ENCODE results near the gene SNTB2. TPM values are rescaled to one million over a fixed set of nuclear protein-coding genes. Genes with fewer than 3 reads are reported as not detected.

Gene SNTB2
- total RNA-seq, 1 donor from 2014 or later, result 5.8 TPM

DNA sequence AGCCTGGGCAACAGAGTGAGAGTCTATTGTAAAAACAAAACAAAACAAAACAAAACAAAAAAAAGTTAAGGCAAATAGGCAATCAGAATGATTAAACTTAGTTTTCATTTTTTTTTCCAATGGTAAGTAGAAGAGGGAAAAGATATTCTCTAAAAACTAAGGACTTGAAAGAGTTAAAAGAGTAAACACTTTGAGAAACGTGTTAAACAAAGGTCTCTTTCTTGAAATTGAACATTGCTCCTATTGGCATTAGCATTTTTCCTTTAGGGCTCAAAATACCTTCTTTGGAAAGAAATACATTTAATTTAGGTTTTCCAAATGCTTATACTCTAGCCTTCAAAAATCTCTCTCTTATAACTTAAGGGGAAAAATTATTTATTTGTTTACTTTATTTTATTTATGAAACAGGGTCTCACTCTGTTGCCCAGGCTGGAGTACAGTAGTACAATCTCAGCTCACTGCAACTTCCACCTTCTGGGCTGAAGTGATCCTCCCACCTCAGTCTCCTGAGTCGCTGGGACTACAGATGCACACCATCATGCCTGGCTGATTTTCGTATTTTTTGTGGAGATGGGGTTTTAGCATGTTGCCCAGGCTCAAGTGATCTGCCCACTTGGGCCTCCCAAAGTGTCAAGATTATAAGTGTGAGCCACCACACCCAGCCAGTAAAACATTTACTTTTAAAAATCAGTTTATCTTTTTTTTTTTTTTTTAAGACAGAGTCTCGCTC, 79.5 kb downstream of the SNTB2 start:
- no peak for DNase-seq (ENCODE audit: low read depth)
- TF ChIP-seq, protein P1, sequence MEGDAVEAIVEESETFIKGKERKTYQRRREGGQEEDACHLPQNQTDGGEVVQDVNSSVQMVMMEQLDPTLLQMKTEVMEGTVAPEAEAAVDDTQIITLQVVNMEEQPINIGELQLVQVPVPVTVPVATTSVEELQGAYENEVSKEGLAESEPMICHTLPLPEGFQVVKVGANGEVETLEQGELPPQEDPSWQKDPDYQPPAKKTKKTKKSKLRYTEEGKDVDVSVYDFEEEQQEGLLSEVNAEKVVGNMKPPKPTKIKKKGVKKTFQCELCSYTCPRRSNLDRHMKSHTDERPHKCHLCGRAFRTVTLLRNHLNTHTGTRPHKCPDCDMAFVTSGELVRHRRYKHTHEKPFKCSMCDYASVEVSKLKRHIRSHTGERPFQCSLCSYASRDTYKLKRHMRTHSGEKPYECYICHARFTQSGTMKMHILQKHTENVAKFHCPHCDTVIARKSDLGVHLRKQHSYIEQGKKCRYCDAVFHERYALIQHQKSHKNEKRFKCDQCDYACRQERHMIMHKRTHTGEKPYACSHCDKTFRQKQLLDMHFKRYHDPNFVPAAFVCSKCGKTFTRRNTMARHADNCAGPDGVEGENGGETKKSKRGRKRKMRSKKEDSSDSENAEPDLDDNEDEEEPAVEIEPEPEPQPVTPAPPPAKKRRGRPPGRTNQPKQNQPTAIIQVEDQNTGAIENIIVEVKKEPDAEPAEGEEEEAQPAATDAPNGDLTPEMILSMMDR (conservative IDR thresholded peaks at IDR 0.05; ENCODE audit: low read depth, low read length), result no peak

DNA sequence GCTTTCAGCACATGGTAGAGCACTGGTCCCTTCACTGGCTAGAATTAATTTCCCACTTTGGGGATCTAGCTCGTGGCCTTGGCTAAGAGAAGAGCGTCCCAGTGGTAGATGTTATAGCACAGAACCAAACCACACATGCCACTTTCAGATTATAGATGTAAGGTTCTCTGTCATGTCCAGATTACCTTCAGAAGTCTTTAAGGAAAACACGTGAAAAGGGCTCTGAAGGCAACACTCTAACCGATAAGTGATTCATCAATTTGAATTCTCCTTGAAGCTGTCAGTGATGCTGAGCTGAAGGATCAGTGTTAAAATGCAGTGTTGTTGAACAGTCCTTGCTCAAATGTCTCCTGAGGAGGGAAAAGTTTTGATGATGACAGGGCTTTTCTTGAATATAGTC, 80.7 kb downstream of the SNTB2 start:
- DNase-seq (ENCODE audit: low read depth), result no peak
- no peak overlapping the region for H3K4me3 ChIP-seq (ENCODE audit: low read depth, low read length)
- TF ChIP-seq, protein P1 (conservative IDR thresholded peaks at IDR 0.05; ENCODE audit: low read depth, low read length), result no peak

More for the DNA sequence above, 79.5 kb downstream of the SNTB2 start:
- no peak overlapping the region for H3K4me3 ChIP-seq (ENCODE audit: low read depth, low read length)

DNA sequence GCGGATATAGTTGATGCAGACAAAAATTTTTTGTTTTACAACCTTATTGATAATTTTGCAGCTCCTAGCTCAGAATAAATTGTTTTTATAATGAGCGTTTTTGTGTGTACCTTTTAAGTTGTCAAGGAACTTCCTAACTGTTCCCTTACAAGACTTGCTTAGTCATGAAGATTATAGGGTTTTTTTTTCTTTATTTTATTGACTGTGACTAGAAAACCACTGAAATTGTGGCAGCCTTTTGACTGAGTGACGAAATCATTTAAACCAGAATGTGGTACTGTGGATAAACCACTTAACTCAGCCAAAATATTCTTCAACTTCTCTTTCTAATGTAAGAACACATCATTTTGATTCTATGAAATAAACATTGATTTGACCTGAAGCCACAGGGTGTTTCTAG, 83.4 kb downstream of the SNTB2 start:
- DNase-seq (ENCODE audit: low read depth), result no peak
- TF ChIP-seq, protein P1 (conservative IDR thresholded peaks at IDR 0.05; ENCODE audit: low read depth, low read length), result no peak
- no peak overlapping the region for H3K4me3 ChIP-seq (ENCODE audit: low read depth, low read length)

DNA sequence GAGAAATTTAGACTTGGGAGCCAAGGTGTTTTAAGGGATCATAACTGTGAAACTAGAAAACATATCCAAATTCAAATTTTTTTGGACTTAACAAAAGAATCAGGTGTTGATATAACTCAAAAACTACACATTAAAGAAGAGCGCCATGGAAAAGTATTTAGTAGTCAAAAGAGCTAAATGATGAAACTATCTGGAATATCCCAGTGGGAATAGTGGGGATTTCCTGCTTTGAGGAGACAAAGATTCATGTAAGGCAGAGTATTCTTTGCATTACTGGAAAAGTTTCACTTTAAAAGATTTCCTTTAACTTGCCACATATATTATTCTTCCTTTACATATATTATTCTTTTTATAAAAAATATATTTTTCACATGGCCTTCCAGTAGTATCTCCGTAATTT, 83.9 kb downstream of the SNTB2 start:
- no peak overlapping the region for H3K4me3 ChIP-seq (ENCODE audit: low read depth, low read length)
- no peak for DNase-seq (ENCODE audit: low read depth)
- TF ChIP-seq, protein P1 (conservative IDR thresholded peaks at IDR 0.05; ENCODE audit: low read depth, low read length), result no peak

DNA sequence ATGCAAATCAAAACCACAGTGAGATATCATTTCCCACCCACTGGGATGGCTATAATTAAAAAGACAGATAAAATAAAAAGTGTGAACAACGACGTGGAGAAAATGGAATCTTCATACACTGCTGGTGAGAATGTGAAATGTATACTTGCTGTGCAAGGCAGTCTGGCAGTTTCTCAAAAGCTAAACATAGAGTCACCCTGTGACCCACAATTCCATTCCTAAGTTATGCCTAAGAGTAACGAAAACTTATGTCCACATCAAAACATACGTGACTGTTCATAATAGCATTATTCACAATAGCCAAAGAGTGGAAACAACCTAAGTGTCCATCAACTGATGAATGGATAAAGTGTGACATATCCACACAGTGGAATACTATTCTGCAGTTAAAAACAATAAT, 86.0 kb downstream of the SNTB2 start:
- DNase-seq (ENCODE audit: low read depth), result no peak
- H3K4me3 ChIP-seq (ENCODE audit: low read depth, low read length), result no peak overlapping the region
- TF ChIP-seq, protein P1 (conservative IDR thresholded peaks at IDR 0.05; ENCODE audit: low read depth, low read length), result no peak

DNA sequence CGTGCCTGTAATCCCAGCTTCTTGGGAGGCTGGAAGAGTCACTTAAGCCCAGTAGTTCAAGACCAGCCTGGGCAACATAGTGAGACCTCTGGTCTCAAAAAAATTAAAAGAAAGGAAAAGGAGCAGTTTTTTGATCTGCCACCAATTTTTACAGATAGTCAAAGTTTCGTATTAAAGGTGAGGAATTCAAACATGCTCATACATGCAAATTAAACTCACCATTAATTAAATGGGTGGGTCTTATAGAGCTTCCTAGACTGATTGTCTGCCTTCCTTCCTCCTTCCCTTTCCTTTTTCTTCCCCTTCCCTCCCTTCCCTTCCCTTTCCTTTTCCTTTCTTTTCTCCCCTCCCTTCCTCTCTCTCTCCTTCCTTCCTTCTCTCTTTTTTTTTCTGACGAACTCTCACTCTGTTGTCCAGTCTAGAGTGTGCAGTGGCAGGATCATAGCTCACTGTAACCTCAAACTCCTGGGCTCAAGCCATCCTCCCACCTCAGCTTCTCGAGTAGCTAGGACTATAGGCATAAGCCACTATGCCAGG, 87.8 kb downstream of the SNTB2 start:
- TF ChIP-seq, protein P1 (conservative IDR thresholded peaks at IDR 0.05; ENCODE audit: low read depth, low read length), result no peak
- H3K4me3 ChIP-seq (ENCODE audit: low read depth, low read length), result no peak overlapping the region
- no peak for DNase-seq (ENCODE audit: low read depth)
